KMS-11 (cell line): ENCODE measurements around the gene ARFGAP3.
"Not testable (repeated sequence)": the region's sequence is repeated elsewhere in the genome, so short reads cannot be mapped to it uniquely, and the experiment has no call there.

Experiments
- H2AFZ ChIP-seq: fragments of 200-600 bp; sonication (generic); 2 replicates; pipeline ENCODE4 v1.6.1; 2016; ENCODE audit warnings: antibody characterized with exemption, mixed run types, low read depth
- H3K27ac ChIP-seq: fragments of 200-600 bp; sonication (generic); 2 replicates; pipeline ENCODE4 v1.6.1; 2016; ENCODE audit warnings: mild to moderate bottlenecking, mixed run types
- H3K27me3 ChIP-seq: fragments of 200-600 bp; sonication (generic); 2 replicates; pipeline ENCODE4 v1.6.1; 2017; ENCODE audit warnings: mild to moderate bottlenecking, low read depth, mixed run types, moderate library complexity; ENCODE audit not compliant: insufficient read depth
- H3K36me3 ChIP-seq: fragments of 200-600 bp; sonication (generic); 2 replicates; pipeline ENCODE4 v1.6.1; 2017; ENCODE audit warnings: mild to moderate bottlenecking, mixed run types; ENCODE audit not compliant: insufficient read depth
- H3K4me1 ChIP-seq: fragments of 200-600 bp; sonication (generic); 2 replicates; pipeline ENCODE4 v1.6.1; 2016; ENCODE audit warnings: mild to moderate bottlenecking, low read depth, mixed run types; ENCODE audit not compliant: poor library complexity, severe bottlenecking
- H3K4me2 ChIP-seq: fragments of 200-600 bp; sonication (generic); 2 replicates; pipeline ENCODE4 v1.7.0; 2016; ENCODE audit warnings: mild to moderate bottlenecking, mixed run types
- H3K4me3 ChIP-seq: fragments of 200-600 bp; sonication (generic); IDR thresholded peaks from 2 replicates; pipeline ENCODE4 v1.6.1; 2017; ENCODE audit warnings: low read depth, low read length, mixed read lengths; ENCODE audit not compliant: insufficient read depth
- H3K79me2 ChIP-seq: fragments of 200-600 bp; sonication (generic); 2 replicates; pipeline ENCODE4 v1.6.1; 2016; ENCODE audit warnings: low read depth, mixed run types; ENCODE audit not compliant: insufficient read depth
- H3K9ac ChIP-seq: fragments of 200-600 bp; sonication (generic); 2 replicates; pipeline ENCODE4 v1.6.1; 2016; ENCODE audit warnings: mild to moderate bottlenecking, mixed run types
- H4K20me1 ChIP-seq: fragments of 200-600 bp; sonication (generic); 2 replicates; pipeline ENCODE4 v1.6.1; 2016; ENCODE audit warnings: mild to moderate bottlenecking, mixed run types; ENCODE audit not compliant: insufficient read depth
- CTCF ChIP-seq: fragments of 200-600 bp; sonication (generic); conservative IDR thresholded peaks from 2 replicates; pipeline ENCODE4 v1.6.1; 2017; ENCODE audit warnings: low read depth, mild to moderate bottlenecking, antibody characterized with exemption, low read length, moderate library complexity, mixed read lengths

The ARFGAP3 gene

DNA sequence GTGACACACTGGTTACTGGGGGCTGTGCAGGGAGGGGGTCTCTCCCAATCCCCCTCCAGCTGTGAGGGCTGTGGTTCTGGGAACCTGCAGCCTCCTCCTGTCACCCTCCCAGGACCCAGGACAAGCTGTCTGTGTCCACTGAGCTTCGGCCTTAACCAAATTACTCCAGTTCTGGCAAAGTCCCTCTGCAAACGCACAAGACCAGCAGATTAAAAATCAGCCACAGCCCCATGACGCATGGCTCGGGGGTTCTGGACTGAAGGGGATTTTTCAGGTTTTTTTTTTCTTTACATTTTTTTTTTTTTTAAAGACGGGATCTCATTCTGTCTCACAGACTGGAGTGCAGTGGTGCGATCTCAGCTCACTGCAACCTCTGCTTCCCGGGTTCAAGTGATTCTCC lies 104.2 kb downstream of the ARFGAP3 start:
- no peak overlapping the region for H3K4me2 ChIP-seq
- no peak overlapping the region for H2AFZ ChIP-seq
- no peaks in the 10 kb centered on the region for H3K4me1 ChIP-seq
- no peak overlapping the region for H3K27ac ChIP-seq
- H3K36me3 ChIP-seq, result no peaks in the 10 kb centered on the region
- TF ChIP-seq CTCF, result no peak
- H3K9ac ChIP-seq, result no peak overlapping the region
- no peaks in the 10 kb centered on the region for H3K79me2 ChIP-seq
- H3K27me3 ChIP-seq, result no peaks in the 10 kb centered on the region
- H4K20me1 ChIP-seq, result no peaks in the 10 kb centered on the region
- H3K4me3 ChIP-seq, result no peak overlapping the region

DNA sequence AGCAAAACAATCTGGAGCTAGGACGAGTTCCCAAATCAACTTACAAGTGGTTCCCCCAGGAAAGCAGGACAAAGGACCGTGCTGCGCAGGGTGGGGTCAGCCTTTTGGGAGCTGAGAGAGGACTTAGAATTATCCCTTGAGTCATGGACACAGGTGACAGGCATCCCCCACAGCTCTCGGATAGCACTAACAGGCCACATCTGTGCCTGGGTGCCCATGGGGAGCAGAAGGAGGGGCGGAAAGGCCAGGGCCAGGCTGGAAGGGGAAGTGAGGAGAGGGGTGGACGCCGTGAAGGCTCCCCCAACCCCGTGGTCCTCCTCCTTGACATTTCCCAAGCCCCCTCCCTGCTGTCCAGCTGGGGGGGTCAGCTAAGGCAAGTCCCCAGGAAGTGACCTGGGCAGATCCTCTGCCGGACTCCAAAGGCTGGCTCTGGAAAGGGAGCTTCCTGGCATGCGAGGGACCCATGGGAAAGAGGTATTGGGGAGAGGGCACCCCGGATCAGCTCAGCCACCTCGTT lies 104.8 kb downstream of the ARFGAP3 start:
- no peaks in the 10 kb centered on the region for H3K27me3 ChIP-seq
- no peaks in the 10 kb centered on the region for H3K4me1 ChIP-seq
- H3K27ac ChIP-seq, result no peak overlapping the region
- no peaks in the 10 kb centered on the region for H3K79me2 ChIP-seq
- no peak overlapping the region for H3K9ac ChIP-seq
- no peak overlapping the region for H3K4me2 ChIP-seq
- no peak overlapping the region for H3K4me3 ChIP-seq
- H2AFZ ChIP-seq, result no peak overlapping the region
- no peaks in the 10 kb centered on the region for H3K36me3 ChIP-seq
- no peak for TF ChIP-seq CTCF
- no peaks in the 10 kb centered on the region for H4K20me1 ChIP-seq

DNA sequence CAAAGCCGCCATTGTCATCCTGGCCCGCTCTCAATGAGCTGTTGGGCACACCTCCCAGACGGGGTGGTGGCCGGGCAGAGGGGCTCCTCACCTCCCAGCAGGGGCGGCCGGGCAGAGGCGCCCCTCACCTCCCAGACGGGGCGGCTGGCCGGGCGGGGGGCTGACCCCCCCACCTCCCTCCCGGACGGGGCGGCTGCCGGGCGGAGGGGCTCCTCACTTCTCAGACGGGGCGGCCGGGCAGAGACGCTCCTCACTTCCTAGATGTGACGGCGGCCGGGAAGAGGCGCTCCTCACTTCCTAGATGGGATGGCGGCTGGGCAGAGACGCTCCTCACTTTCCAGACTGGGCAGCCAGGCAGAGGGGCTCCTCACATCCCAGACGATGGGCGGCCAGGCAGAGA lies 106.7 kb downstream of the ARFGAP3 start:
- not testable (repeated sequence) for H3K27me3 ChIP-seq, H3K9ac ChIP-seq, H3K4me3 ChIP-seq, H3K4me1 ChIP-seq, H3K36me3 ChIP-seq, H3K79me2 ChIP-seq, H4K20me1 ChIP-seq, H3K27ac ChIP-seq, H2AFZ ChIP-seq, H3K4me2 ChIP-seq

DNA sequence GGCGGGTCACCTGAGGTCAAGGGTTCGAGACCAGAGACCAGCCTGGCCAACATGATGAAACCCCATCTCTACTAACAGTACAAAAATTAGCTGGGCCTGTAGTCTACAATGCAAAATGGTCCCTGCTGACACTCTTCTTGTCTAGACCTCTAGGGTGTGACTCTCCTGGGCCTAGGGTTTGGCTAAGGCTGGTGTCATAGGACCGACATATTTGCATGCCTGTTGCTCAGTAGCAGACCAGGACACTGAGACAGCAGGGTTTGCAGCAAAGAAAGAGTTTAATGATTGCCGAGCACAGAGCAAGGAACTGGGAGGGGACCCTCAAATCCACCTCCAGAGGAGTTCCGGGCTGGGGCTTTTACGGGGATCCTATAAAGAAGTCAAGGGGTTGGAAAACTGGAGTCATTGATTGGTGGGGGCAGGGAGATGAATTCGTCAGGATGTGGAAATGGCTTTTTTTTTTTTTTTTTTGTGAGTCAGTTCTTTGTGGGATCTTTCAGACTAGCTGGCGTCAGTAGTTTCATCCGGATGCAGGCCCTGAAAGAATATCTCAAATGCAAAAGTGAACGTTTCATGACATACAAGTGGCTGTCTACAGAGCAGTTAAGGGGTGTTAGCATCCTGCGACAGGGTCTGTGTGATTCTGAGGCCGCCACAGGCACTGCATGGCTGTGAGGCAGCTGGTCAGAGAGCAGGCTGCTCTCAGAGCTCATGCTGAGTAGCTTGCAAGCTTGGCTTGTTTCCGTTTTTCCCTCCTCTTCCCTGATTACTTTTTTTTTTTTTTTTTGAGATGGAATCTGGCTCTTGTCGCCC lies 109.2 kb downstream of the ARFGAP3 start:
- H3K27ac ChIP-seq, result no peak overlapping the region
- H3K36me3 ChIP-seq, result no peaks in the 10 kb centered on the region
- H3K4me1 ChIP-seq, result no peaks in the 10 kb centered on the region
- H3K79me2 ChIP-seq, result no peaks in the 10 kb centered on the region
- no peak overlapping the region for H2AFZ ChIP-seq
- no peak overlapping the region for H3K9ac ChIP-seq
- no peaks in the 10 kb centered on the region for H4K20me1 ChIP-seq
- no peak overlapping the region for H3K4me3 ChIP-seq
- no peak overlapping the region for H3K4me2 ChIP-seq
- TF ChIP-seq CTCF, result no peak
- no peaks in the 10 kb centered on the region for H3K27me3 ChIP-seq
